ENCODE data around the gene PSMB5.

The PSMB5 gene

DNA sequence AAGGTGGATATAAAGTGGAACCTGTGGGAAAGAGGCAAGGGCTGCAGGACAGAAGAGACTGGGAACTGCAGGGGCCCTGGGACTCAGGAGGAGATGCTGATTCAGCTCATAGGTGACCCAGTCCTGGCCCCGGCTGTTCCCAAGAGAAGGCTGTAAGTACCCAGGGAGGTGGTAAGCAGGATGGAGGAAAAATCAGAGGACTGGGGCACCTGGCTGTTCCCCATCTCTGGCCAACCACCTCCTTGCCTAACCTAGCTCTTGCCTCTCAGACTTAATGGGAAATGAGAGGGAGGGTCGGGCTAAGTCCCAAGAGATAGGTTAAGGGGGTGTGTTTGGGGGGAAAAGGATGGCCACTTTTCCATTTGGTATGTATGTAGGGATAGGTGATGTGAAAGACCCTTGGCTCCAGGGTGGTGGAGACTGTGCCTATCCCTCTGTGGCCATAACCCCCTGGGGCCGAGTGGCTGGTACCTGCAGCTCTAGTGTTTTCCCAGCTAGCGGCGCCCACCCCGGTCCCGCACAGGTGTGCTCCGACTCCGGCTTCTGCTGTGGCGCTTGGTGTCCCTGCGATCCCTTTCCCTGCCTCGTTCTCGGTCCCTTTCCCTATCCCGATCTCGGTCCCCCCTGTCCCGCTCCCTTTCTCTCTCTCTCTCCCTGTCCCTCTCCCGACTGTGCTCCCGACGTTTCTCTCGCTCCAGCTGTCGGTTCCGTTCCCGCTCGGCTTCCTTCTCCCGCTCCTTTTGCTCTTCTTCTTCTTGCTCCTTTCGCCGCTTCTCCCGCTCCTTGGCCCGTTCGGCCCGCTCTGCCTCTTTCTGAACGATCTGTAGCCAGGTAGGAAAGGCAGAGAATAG, 24.2 kb upstream of the PSMB5 start:
- DNase-seq = no peak

- DNase-seq = peak; percentile 87
Observed at GRCh38 chr14:23057757-23058653, 23.3 kb upstream of the PSMB5 start.

DNA sequence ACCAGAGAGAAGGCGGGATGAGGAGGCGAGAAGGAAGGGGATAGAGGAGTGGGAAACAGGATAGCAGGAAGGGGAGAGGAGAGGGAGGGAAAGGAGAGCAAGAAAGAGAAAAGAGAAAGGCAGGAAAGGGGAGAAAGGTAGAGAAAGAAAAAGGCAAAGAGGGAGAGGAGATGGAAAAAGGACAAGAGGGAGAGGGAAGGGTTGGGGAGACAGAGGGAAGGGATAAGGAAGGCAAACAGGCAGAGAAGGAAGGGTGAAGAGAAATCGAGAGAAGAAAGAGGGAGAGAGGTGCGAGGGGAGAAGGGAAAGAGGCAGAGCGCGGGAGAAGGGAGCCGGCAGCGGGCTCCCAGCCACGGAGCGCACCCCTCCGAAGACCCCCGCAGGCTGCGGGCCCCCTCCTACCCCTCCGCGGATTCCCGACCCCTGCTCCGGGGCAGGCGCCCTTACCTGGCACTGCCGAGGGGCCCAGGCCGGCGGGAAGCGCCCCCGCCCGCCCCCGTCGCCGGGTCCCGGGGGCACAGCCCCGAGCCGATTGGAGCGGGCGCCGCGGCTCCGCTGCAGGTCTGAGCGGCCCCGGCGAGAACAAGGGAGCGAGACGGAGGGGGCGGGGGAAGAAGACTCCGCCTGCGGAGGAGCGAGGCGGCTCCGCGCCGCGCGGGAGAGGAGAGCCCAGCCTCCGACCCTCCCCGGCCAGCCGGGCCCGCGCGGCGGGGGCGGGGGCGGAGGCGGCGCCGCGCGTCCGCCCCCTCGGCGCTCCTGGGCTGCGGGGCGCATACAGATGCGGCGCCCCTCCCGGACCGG, 22.5 kb upstream of the PSMB5 start, which contains the start of gene CDH24:
TSS of gene CDH24 (minus strand) at position 565 of the 801 bp plus-strand sequence. CDS start 1,787 bp downstream, outside the sequence.
- peak; percentile 71 for DNase-seq

- peak; percentile 89 for DNase-seq
Observed at GRCh38 chr14:23056145-23056955, 21.6 kb upstream of the PSMB5 start.

DNA sequence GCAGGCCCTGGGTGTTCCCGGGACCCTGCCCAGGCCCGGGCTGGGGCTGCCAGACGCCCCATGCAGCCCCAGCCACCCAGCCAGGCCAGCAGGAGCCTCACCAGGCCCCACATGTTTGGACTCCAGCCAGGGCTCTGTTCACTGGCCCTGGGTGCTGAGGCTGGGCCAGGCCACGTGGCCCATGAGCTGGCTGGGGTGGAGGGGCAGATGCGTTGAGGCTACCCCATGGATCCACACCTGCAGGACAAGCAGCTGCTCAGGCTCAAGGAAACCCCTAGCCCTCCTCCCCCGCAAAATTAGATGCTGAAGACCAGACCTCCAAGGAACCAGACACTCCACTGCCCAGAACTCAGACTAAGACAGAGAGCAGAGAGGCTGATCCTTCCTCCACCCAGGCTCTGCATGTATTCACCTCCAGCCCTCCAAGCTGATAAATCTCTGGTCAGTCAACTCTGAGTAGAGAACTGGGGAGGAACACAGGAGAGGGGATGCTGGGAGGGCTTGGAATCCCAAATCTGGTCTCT, 21.0 kb upstream of the PSMB5 start:
- DNase-seq = no peak

- no peak for DNase-seq
Observed at GRCh38 chr14:23055147-23055550, 20.4 kb upstream of the PSMB5 start.

GRCh38 chr14:23054000-23054811, 19.5 kb upstream of the PSMB5 start:
- DNase-seq = peak; percentile 73

GRCh38 chr14:23053426-23053825, 18.7 kb upstream of the PSMB5 start:
- DNase-seq = no peak

GRCh38 chr14:23052671-23053070, 18.0 kb upstream of the PSMB5 start:
- no peak for DNase-seq

DNA sequence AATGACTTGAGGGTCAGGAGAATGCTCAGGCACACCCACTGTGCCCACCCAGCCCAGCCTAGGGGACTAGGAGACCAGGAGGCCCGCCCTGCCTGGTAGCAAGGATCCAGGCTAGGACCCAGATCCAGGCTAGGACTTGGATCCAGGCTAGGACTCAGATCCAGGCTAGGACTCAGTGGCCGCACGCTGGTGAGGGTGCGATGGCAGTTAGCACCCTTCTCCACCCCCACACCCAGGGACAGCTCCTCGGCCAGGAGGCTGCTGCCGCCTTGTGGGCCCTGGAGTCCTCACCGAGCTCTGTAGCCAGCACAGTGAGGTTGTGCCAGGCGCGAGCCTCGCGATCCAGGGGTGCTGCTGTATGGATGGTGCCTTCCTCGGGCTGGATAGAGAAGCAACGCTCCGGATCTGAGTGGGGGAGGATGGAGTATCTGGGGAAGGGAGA, 17.5 kb upstream of the PSMB5 start:
- DNase-seq = peak; percentile 91

DNA sequence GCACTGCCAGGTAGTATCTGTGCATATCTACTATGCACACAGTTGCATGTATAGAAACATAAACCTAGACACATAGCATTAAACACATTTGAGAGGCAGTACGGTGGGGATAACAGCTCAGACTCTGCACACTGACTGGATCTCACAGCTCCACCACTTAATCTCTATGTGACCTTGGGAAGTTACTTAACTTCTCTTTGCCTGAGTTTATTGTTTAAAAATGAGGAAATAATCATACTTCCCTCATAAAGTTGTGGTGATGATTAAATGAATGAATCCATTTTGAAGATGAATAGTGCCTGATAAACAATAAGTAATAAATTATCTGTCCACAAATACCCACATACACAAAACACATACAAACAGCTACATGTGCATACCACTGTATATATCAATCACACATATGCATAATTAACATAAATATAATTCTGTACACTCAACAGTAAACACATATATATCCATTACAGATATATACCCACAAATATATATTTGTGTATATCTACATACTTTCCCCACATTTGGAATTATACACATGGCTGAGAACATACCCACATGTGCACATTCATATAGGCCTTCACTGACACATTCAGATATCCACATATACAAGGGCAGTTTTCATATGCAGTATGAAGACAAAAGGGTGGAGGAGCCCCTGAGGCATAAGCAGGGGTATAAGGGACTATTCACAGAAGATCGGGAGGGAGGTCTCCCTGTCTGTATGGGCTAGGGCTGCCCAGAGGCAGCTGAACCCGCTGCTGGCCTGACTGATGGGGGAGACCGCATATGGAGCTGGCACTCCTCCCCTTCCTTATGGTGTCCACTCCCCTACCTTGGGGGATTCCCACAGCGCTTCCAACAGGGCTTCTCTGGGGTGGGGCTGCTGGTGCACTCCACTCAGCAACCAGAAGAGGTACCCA, 16.7 kb upstream of the PSMB5 start:
- DNase-seq = no peak

- DNase-seq = no peak
Observed at GRCh38 chr14:23049011-23049410, 14.3 kb upstream of the PSMB5 start.

GRCh38 chr14:23047751-23048693, 13.3 kb upstream of the PSMB5 start:
- DNase-seq = no peak

GRCh38 chr14:23047034-23047634, 12.4 kb upstream of the PSMB5 start:
- DNase-seq = no peak

- no peak for DNase-seq
Observed at GRCh38 chr14:23045419-23046357, 11.0 kb upstream of the PSMB5 start.

- DNase-seq = no peak
Observed at GRCh38 chr14:23044840-23045239, 10.1 kb upstream of the PSMB5 start.

DNA sequence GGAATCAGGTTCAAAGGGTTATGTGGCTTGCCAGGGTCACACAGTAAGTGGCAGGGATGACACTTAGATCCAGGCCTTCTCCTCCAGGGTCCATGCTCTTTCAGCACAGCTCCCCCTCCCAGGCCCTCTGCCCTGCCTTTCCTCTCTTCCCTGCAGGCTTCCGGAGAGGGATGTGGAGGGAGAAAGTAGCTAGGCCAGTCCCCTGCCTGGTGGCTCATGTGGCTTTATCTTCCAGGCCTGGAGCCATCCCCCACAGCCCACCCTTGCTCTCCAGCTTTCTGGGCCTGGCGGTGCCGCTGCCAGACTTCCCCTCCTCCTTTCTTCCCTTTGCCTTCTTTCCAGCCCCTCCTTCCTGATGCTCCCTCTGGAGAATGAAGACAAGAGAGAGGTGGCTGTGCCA, 9.1 kb upstream of the PSMB5 start:
- DNase-seq = no peak
